B cell (primary cell): ENCODE results near the gene ADCY7. TPM values are rescaled to one million over a fixed set of nuclear protein-coding genes. Genes with fewer than 3 reads are reported as not detected.

ENCODE experiments used
- ATAC-seq: fragments of 200-7000 bp; cut with Tn5 transposase; one replicate; pipeline ENCODE4 v1.10.0; 2021; ENCODE audit warnings: low read depth, mild to moderate bottlenecking, moderate number of reproducible peaks, moderate library complexity
- CTCF ChIA-PET: fragments of 350-600 bp; sonication (Branson Sonifier 250); formaldehyde crosslinking; loops from one replicate; lab custom pipeline; 2021; ENCODE audit warnings: antibody characterized with exemption, inconsistent platforms; lab: Charles Lee
- POLR2A ChIA-PET: fragments of 350-600 bp; sonication (Branson Sonifier 250); formaldehyde crosslinking; loops from one replicate; lab custom pipeline; 2021; ENCODE audit warnings: antibody characterized with exemption; lab: Charles Lee
- DNase-seq: peaks from one replicate; pipeline ENCODE4 v3.0.0; 2013
- H2AFZ ChIP-seq: 2 replicates; pipeline ENCODE4 v1.6.1; 2012; ENCODE audit warnings: mild to moderate bottlenecking, low read depth, low read length; ENCODE audit not compliant: insufficient read depth, poor library complexity, severe bottlenecking
- H3K27ac ChIP-seq, 2 donors: 1 replicate in 1 of 2; 2 replicates in 1 of 2; pipeline ENCODE4 v1.5.1; 2012 to 2013; ENCODE audit warnings: low read length in 2 of 2, mild to moderate bottlenecking in 2 of 2, moderate library complexity in 1 of 2
- H3K27me3 ChIP-seq, 4 experiments: fragments of 200-600 bp in 1 of 4; sonication (generic) in 1 of 4; replicated peaks in 1 of 4; 1 replicate in 2 of 4; 2 replicates in 2 of 4; pipeline versions ENCODE4 v1.6.1 to v1.7.0; 2013 to 2016; ENCODE audit warnings: low read length in 3 of 4, mild to moderate bottlenecking in 2 of 4, mixed read lengths in 1 of 4, moderate library complexity in 1 of 4; ENCODE audit not compliant: insufficient read depth in 4 of 4, control insufficient read depth in 3 of 4; ENCODE audit errors: control extremely low read depth in 1 of 4
- H3K36me3 ChIP-seq, 2 experiments: replicated peaks in 1 of 2; 1 replicate in 1 of 2; 2 replicates in 1 of 2; pipeline versions ENCODE4 v1.6.1 to v1.7.1; 2013; ENCODE audit warnings: low read length in 1 of 2; ENCODE audit not compliant: insufficient read depth in 2 of 2, control insufficient read depth in 1 of 2; ENCODE audit errors: control extremely low read depth in 1 of 2, extremely low read depth in 1 of 2
- H3K4me1 ChIP-seq, 2 donors: fragments of 200-600 bp in 1 of 2; sonication (generic) in 1 of 2; 1 replicate in 1 of 2; 2 replicates in 1 of 2; pipeline versions ENCODE4 v1.5.1 to v1.6.1; 2013 to 2017; ENCODE audit warnings: low read length in 2 of 2; ENCODE audit not compliant: control insufficient read depth in 2 of 2, insufficient read depth in 2 of 2
- H3K4me2 ChIP-seq: replicated peaks from 2 replicates; pipeline ENCODE3; 2012; ENCODE audit warnings: mild to moderate bottlenecking, low read depth, low read length; ENCODE audit not compliant: poor library complexity, severe bottlenecking
- H3K4me3 ChIP-seq, 5 experiments: fragments of 200-600 bp in 1 of 5; sonication (generic) in 1 of 5; 1 replicate in 3 of 5; 2 replicates in 2 of 5; pipeline versions ENCODE4 v1.5.1 to v1.7.0; 2011 to 2016; ENCODE audit warnings: low read length in 4 of 5, mild to moderate bottlenecking in 4 of 5, low read depth in 2 of 5, control low read depth in 1 of 5, moderate library complexity in 1 of 5; ENCODE audit not compliant: insufficient read depth in 1 of 5; ENCODE audit errors: control extremely low read depth in 1 of 5, extremely low read depth in 1 of 5
- H3K79me2 ChIP-seq: fragments of 200-600 bp; sonication (generic); one replicate; pipeline ENCODE4 v1.6.0; 2016; ENCODE audit warnings: low read length; ENCODE audit not compliant: control insufficient read depth, insufficient read depth
- H3K9ac ChIP-seq: fragments of 200-600 bp; sonication (generic); 2 replicates; pipeline ENCODE4 v1.6.1; 2017; ENCODE audit warnings: mild to moderate bottlenecking, low read length, moderate library complexity
- H3K9me3 ChIP-seq, 3 donors: one replicate each; pipeline versions ENCODE4 v1.6.1 to v1.7.1; 2013; ENCODE audit warnings: low read length in 2 of 3; ENCODE audit not compliant: control insufficient read depth in 2 of 3, insufficient read depth in 1 of 3; ENCODE audit errors: control extremely low read depth in 1 of 3
- H4K20me1 ChIP-seq: 2 replicates; pipeline ENCODE4 v1.6.0; 2012; ENCODE audit warnings: mild to moderate bottlenecking, low read length; ENCODE audit not compliant: insufficient read depth, control insufficient read depth, poor library complexity, severe bottlenecking
- H3K27ac Mint-ChIP-seq: one replicate; pipeline ENCODE4 v1.8.0; 2021; ENCODE audit warnings: mixed read lengths
- H3K27me3 Mint-ChIP-seq: one replicate; pipeline ENCODE4 v1.8.0; 2021; ENCODE audit warnings: mixed read lengths
- H3K4me1 Mint-ChIP-seq: one replicate; pipeline ENCODE4 v1.8.0; 2021; ENCODE audit warnings: mixed read lengths
- H3K4me3 Mint-ChIP-seq: one replicate; pipeline ENCODE4 v1.8.0; 2021; ENCODE audit warnings: mixed read lengths
- H3K9me3 Mint-ChIP-seq: one replicate; pipeline ENCODE4 v1.8.0; 2022; ENCODE audit warnings: mixed read lengths; ENCODE audit not compliant: insufficient read depth
- CTCF ChIP-seq: fragments of 200-600 bp; IDR thresholded peaks from one replicate; pipeline ENCODE4 v1.8.0; 2022; ENCODE audit warnings: antibody characterized with exemption, mild to moderate bottlenecking
- EZH2 ChIP-seq: IDR thresholded peaks from 2 replicates; pipeline ENCODE4 v1.6.1; 2012; ENCODE audit warnings: borderline replicate concordance, low read depth, mild to moderate bottlenecking, moderate library complexity, low read length; ENCODE audit not compliant: insufficient read depth, poor library complexity, severe bottlenecking
- WGBS: methylation state at CpG from one replicate; pipeline ENCODE4 v1.1.5; 2013; ENCODE audit warnings: missing lambda C conversion rate; ENCODE audit not compliant: insufficient coverage; 5-methylcytosine and 5-hydroxymethylcytosine counted together
- intact Hi-C: fragments of 100-400 bp; cut with micrococcal nuclease; formaldehyde crosslinking; loops from one replicate; pipeline ENCODE4 v1.10.0; 2022
- polyA plus RNA-seq: library from polyadenylated mRNA; depleted of rRNA; stranded (reverse); fragments of >200 nt; gene quantifications from 2 replicates; pipeline ENCODE4 v1.2.3, GENCODE V29; 2012
- total RNA-seq, 2 donors: library from RNA; stranded (reverse); fragments of 120-200 nt in 1 of 2; gene quantifications; 1 replicate in 1 of 2; 2 replicates in 1 of 2; pipeline versions ENCODE4 v1.2.3 to v1.2.4, GENCODE V29; 2013 to 2022

Gene ADCY7
- total and polyA plus RNA-seq, 2 donors (not counting 1 experiment from before 2014, with no cell fraction given), result 78.4 to 207 TPM

DNA sequence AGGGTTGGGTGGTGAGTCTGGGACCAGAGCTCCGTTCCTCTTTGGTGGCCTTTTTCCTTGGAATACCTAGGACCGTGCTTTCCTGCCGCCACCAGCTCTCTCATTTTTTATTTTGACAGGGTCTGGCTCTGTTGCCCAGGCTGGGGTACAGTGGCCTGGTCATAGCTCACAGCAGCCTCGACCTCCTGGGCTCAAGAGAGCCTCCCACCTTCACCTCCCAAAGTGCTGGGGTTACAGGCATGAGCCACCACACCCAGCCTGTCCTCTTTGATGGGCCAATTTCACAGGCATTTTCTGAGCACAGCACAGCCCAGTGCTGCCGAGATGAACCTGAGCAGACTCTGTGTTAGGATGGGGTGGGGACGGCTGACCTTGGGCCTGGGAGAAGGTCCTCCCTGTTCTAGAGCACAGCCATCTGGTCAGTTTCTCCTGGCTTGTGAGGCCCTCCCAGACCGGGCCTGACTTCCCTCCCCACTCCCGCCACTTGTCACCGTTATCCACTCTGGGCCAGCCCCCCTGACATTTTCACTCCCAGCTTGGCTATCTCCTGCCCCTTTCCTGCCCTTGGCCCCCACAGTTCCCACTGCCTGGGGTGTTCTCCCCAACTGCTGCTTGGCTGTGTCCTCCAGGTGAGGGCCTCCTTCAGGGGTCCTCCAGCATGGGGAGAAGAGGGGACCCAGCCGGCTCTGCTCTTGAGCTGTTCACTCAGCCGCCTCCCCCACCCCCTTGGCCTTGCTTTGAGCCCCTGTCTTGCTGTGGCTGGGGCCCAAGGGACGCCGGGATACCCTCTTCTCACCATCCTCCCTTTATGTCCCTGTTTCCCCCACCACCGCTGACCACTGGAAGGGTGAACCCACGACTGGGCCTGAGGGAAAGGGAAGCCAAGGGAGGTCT is 5.0 kb downstream of the ADCY7 start:
- Histone ChIP-seq H3K9me3 (no peaks in the 10 kb centered on the region), H3K36me3 (no peaks in the 10 kb centered on the region), H3K79me2 (peaks cover 64% of the 10 kb centered on the region), H3K4me2 (no peak overlapping the region), H3K27ac (peak overlapping the region in 1 of 2 donors; percentile 93), H3K9ac (no peak overlapping the region), H2AFZ (no peak overlapping the region), H3K4me1 (peaks cover 61 to 71% of the 10 kb centered on the region in 2 donors), H4K20me1 (no peaks in the 10 kb centered on the region), H3K27me3 (no peaks in the 10 kb centered on the region), H3K4me3 (no peak overlapping the region)
- ChIA-PET POLR2A (no interaction called here), CTCF (interaction anchor here (1.1 to 8.5 kb wide), 4 partner anchors 11 to 84 kb away, joined by 6 to 46 read pairs (median 18); no protein-coding TSS in a partner anchor)
- Mint-ChIP-seq H3K4me1 (peaks cover 74% of the 10 kb centered on the region), H3K9me3 (no peaks in the 10 kb centered on the region), H3K4me3 (no peak overlapping the region), H3K27ac (peak overlapping the region; percentile 100), H3K27me3 (no peaks in the 10 kb centered on the region)
- WGBS, result 83% methylated on average over 9 of the region's 15 CpGs
- intact Hi-C loops, result no loop called here
- TF ChIP-seq CTCF, result no peak
- no peak for TF ChIP-seq EZH2
- no peak for ATAC-seq
- no peak for DNase-seq

DNA sequence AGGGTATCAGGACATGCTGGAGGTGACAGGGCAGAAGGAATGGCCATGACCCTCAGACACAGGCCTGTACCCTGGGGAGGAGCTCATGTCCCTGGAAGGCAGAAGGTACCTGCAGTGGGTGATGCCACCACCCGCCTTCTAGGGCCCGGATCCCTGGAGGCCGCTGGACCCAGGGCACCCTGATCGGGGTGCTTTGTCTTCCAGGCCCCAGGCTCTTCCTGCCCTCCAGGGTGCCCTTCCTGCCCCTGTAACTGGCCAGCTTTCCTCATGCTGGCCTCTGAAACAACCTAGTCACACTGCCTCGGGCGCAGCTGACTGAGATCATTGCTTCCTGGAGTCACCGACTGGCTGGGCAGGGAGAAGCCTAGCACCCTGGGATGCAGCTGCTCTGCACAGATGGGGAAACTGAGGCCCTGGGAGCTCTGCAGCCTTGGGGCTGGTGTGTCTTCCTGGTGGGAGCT is 5.8 kb downstream of the ADCY7 start:
- no peaks in the 10 kb centered on the region for H3K9me3 Mint-ChIP-seq
- intact Hi-C loops, result no loop called here
- H3K27ac Mint-ChIP-seq, result peak overlapping the region; percentile 100
- ChIA-PET CTCF (interaction anchor here (1.8 to 8.8 kb wide), 8 partner anchors 8 to 83 kb away, joined by 4 to 63 read pairs (median 24); partner anchors contain the start of gene ADCY7), POLR2A (interaction anchor here (2.0 to 3.8 kb wide), 3 partner anchors 10 to 25 kb away, joined by 5 to 39 read pairs (median 19); no protein-coding TSS in a partner anchor)
- TF ChIP-seq EZH2 (no peak), CTCF (no peak)
- Histone ChIP-seq H2AFZ (no peak overlapping the region), H3K27me3 (no peaks in the 10 kb centered on the region), H4K20me1 (no peaks in the 10 kb centered on the region), H3K4me2 (peak overlapping the region; percentile 90), H3K4me1 (peaks cover 61 to 71% of the 10 kb centered on the region in 2 donors), H3K36me3 (no peaks in the 10 kb centered on the region), H3K27ac (peak overlapping the region; percentile 11 to 93), H3K4me3 (no peak overlapping the region), H3K9ac (no peak overlapping the region), H3K79me2 (peaks cover 64% of the 10 kb centered on the region), H3K9me3 (no peaks in the 10 kb centered on the region)
- peaks cover 73% of the 10 kb centered on the region for H3K4me1 Mint-ChIP-seq
- 62% methylated on average over 7 of the region's 7 CpGs for WGBS
- H3K27me3 Mint-ChIP-seq, result no peaks in the 10 kb centered on the region
- H3K4me3 Mint-ChIP-seq, result no peak overlapping the region
- DNase-seq (no peak), ATAC-seq (no peak)
